GM18867 (cell line): ENCODE data around the gene SLC8B1.

ENCODE experiments used
- ATAC-seq: cut with Tn5 transposase; IDR thresholded peaks from one replicate; pipeline ENCODE4 v1.9.1; 2021; ENCODE audit warnings: mild to moderate bottlenecking, moderate library complexity; ENCODE audit not compliant: unreplicated experiment

SLC8B1 gene

GRCh38 chr12:113325916-113326315 is 9.0 kb downstream of the SLC8B1 start:
- no peak for ATAC-seq

GRCh38 chr12:113322343-113322742 is 12.6 kb downstream of the SLC8B1 start:
- ATAC-seq: no peak

- no peak for ATAC-seq
These were observed 14.5 kb downstream of the SLC8B1 start for GRCh38 chr12:113320401-113320800.

- no peak for ATAC-seq
These were observed 15.8 kb downstream of the SLC8B1 start for GRCh38 chr12:113318900-113319628.

- ATAC-seq: no peak
These were observed 16.8 kb downstream of the SLC8B1 start for GRCh38 chr12:113318046-113318656.

GRCh38 chr12:113317122-113317521 is 17.8 kb downstream of the SLC8B1 start:
- no peak for ATAC-seq

GRCh38 chr12:113316155-113316554 is 18.8 kb downstream of the SLC8B1 start:
- no peak for ATAC-seq

GRCh38 chr12:113315358-113315757 is 19.6 kb downstream of the SLC8B1 start:
- ATAC-seq: no peak

GRCh38 chr12:113314121-113314529 is 20.8 kb downstream of the SLC8B1 start:
- ATAC-seq: no peak

GRCh38 chr12:113310489-113310888 is 24.4 kb downstream of the SLC8B1 start:
- no peak for ATAC-seq

- no peak for ATAC-seq
These were observed 28.5 kb downstream of the SLC8B1 start for GRCh38 chr12:113306382-113306781.

- no peak for ATAC-seq
These were observed 29.5 kb downstream of the SLC8B1 start for GRCh38 chr12:113305281-113305856.

GRCh38 chr12:113302886-113303640 is 31.8 kb downstream of the SLC8B1 start:
- ATAC-seq: no peak

GRCh38 chr12:113302466-113302865 is 32.4 kb downstream of the SLC8B1 start:
- no peak for ATAC-seq

GRCh38 chr12:113301811-113302210 is 33.1 kb downstream of the SLC8B1 start:
- no peak for ATAC-seq

GRCh38 chr12:113299619-113300237 is 35.2 kb downstream of the SLC8B1 start:
- ATAC-seq: no peak

GRCh38 chr12:113298861-113299545 is 35.9 kb downstream of the SLC8B1 start:
- no peak for ATAC-seq

- no peak for ATAC-seq
These were observed 36.5 kb downstream of the SLC8B1 start for GRCh38 chr12:113298472-113298817.

- ATAC-seq: no peak
These were observed 37.1 kb downstream of the SLC8B1 start for GRCh38 chr12:113297621-113298471.

- no peak for ATAC-seq
These were observed 37.7 kb downstream of the SLC8B1 start for GRCh38 chr12:113297214-113297587.
